K562 (cell line): ENCODE data around the gene ANO6. TPM values are rescaled to one million over a fixed set of nuclear protein-coding genes. Genes with fewer than 3 reads are reported as not detected.
A peak's percentile ranks its signal among the peaks of the same experiment; 100 is the strongest.

ENCODE experiments used
- DNMT1 ChIP-seq: fragments of 450-650 bp; IDR thresholded peaks from 2 replicates; pipeline ENCODE4 v1.6.1; 2016; ENCODE audit warnings: antibody characterized with exemption, mild to moderate bottlenecking
- ELK1 ChIP-seq: sonication (generic); formaldehyde crosslinking; IDR thresholded peaks from 2 replicates; pipeline ENCODE4 v1.8.1; 2022; ENCODE audit warnings: missing genetic modification reagents
- FOS ChIP-seq: IDR thresholded peaks from 3 replicates; pipeline ENCODE4 v1.6.1; 2011; ENCODE audit not compliant: insufficient read length; ENCODE audit errors: extremely low read depth
- MECOM ChIP-seq: fragments of 250-450 bp; sonication (Bioruptor Pico); IDR thresholded peaks from 2 replicates; pipeline ENCODE4 v1.8.0; 2022; ENCODE audit warnings: inconsistent platforms
- NONO ChIP-seq, 2 experiments: fragments of 200-400 bp in 1 of 2; fragments of 450-650 bp in 1 of 2; formaldehyde crosslinking in 1 of 2; IDR thresholded peaks; 2 replicates each; pipeline ENCODE4 v1.6.1; 2017; ENCODE audit warnings: low read depth in 2 of 2, mild to moderate bottlenecking in 2 of 2, moderate library complexity in 2 of 2, low read length in 1 of 2
- THRB ChIP-seq: fragments of 450-650 bp; formaldehyde crosslinking; conservative IDR thresholded peaks from 2 replicates; pipeline ENCODE4 v1.4.0; 2022; ENCODE audit warnings: mild to moderate bottlenecking, missing genetic modification characterization
- TSHZ1 ChIP-seq: fragments of 250-450 bp; sonication (Bioruptor Pico); IDR thresholded peaks from 2 replicates; pipeline ENCODE4 v1.4.0; 2020; ENCODE audit warnings: mild to moderate bottlenecking, moderate library complexity
- USF2 ChIP-seq: sonication (generic); formaldehyde crosslinking; IDR thresholded peaks from 2 replicates; pipeline ENCODE4 v1.5.0; 2020; ENCODE audit warnings: missing genetic modification reagents
- ZNF407 ChIP-seq: fragments of 450-650 bp; IDR thresholded peaks from 2 replicates; pipeline ENCODE4 v1.6.1; 2016; ENCODE audit warnings: low read depth
- polyA plus RNA-seq, 8 experiments: library from polyadenylated mRNA; depleted of rRNA in 4 of 8; stranded (reverse) in 5 of 8; unstranded in 3 of 8; fragments of >200 nt; fragmentation: Nextera tagmentation in 2 of 8; fragmentation: Illumina TruSeq in 1 of 8; extraction: Ambion mirVana in 2 of 8; extraction: Trizol in 1 of 8; gene quantifications; 2 replicates each; pipeline versions ENCODE4 v1.2.1 to v1.2.3, GENCODE V29; 2011 to 2014; ENCODE audit warnings: inconsistent platforms in 1 of 8, missing spikeins in 1 of 8
- total RNA-seq, 7 experiments: library from RNA; depleted of rRNA in 6 of 7; stranded (reverse); fragments of >200 nt in 6 of 7; fragmentation: Illumina TruSeq in 2 of 7; extraction: Trizol in 2 of 7; gene quantifications; 2 replicates each; pipeline versions ENCODE4 v1.2.1 to v1.2.3, GENCODE V29; 2011 to 2021; ENCODE audit warnings: low replicate concordance in 1 of 7

Gene ANO6
- total and polyA plus RNA-seq, 9 of the 15 experiments (the other 6 are each of a cell fraction or from before 2014, with no cell fraction given) = 3.5 to 24.7 (median 20.3) TPM

- TF ChIP-seq ZNF407 = no peak
- TF ChIP-seq ELK1 = no peak
- TF ChIP-seq THRB (CRISPR knock-in tag) = no peak
- TF ChIP-seq USF2 (CRISPR knock-in tag) = no peak
- peak in 1 of 2 experiments; percentile 28; a peak in 1 of 4 replicates for TF ChIP-seq NONO (IDR thresholded peaks at IDR 0.05; ENCODE audit: low read depth in 2 of 2, low read length in 1 of 2)
- no peak for TF ChIP-seq FOS
- no peak for TF ChIP-seq DNMT1
- TF ChIP-seq TSHZ1 (CRISPR knock-in tag) = no peak
- no peak for TF ChIP-seq MECOM (CRISPR knock-in tag)
Measured at GRCh38 chr12:45216230-45216982, 511 bp downstream of the ANO6 start (continued).
